OCI-LY7 (cell line): ENCODE results near the gene ZNF561. TPM values are rescaled to one million over a fixed set of nuclear protein-coding genes. Genes with fewer than 3 reads are reported as not detected.
A peak's percentile ranks its signal among the peaks of the same experiment; 100 is the strongest.

Experiments used
- BruUV-seq: library from RNA; stranded (reverse); fragments of 400-500 nt; replicated peaks from 2 replicates; lab custom pipeline; 2021; lab: Mats Ljungman, UMichigan
- CTCF ChIA-PET: fragments of 300-600 bp; sonication (Branson Sonifier 250); formaldehyde crosslinking; loops from one replicate; lab custom pipeline; 2022; ENCODE audit warnings: antibody characterized with exemption; ENCODE audit not compliant: unreplicated experiment; lab: Charles Lee
- POLR2A ChIA-PET: fragments of 300-600 bp; sonication (Branson Sonifier 250); formaldehyde crosslinking; loops from one replicate; lab custom pipeline; 2022; ENCODE audit warnings: antibody characterized with exemption; lab: Charles Lee
- DNase-seq: peaks from one replicate; pipeline ENCODE4 v3.0.0-alpha.2; 2015; ENCODE audit warnings: low spot score
- H2AFZ ChIP-seq: fragments of 200-600 bp; sonication (generic), shearing (Covaris generic); 2 replicates; pipeline ENCODE4 v1.6.1; 2014; ENCODE audit warnings: mild to moderate bottlenecking, antibody characterized with exemption, low read length, moderate library complexity
- H3K27ac ChIP-seq: fragments of 200-600 bp; sonication (generic); 2 replicates; pipeline ENCODE4 v1.5.1; 2014; ENCODE audit warnings: mixed run types, low read depth, mild to moderate bottlenecking, moderate library complexity, low read length, inconsistent platforms; ENCODE audit not compliant: poor library complexity, severe bottlenecking
- H3K36me3 ChIP-seq: fragments of 200-600 bp; sonication (generic); 2 replicates; pipeline ENCODE4 v1.6.1; 2014; ENCODE audit warnings: mild to moderate bottlenecking, antibody characterized with exemption, low read length, moderate library complexity, mixed read lengths; ENCODE audit not compliant: insufficient read depth
- H3K4me1 ChIP-seq: fragments of 200-600 bp; sonication (generic); 2 replicates; pipeline ENCODE4 v1.5.1; 2014; ENCODE audit warnings: mild to moderate bottlenecking, low read length; ENCODE audit not compliant: insufficient read depth, poor library complexity, severe bottlenecking
- H3K4me2 ChIP-seq: fragments of 200-600 bp; sonication (generic); 2 replicates; pipeline ENCODE4 v1.6.1; 2014; ENCODE audit warnings: mild to moderate bottlenecking, low read length
- H3K4me3 ChIP-seq: fragments of 200-600 bp; sonication (generic); 2 replicates; pipeline ENCODE4 v1.5.1; 2014; ENCODE audit warnings: mild to moderate bottlenecking, low read depth, low read length; ENCODE audit not compliant: poor library complexity, severe bottlenecking
- H3K79me2 ChIP-seq: fragments of 200-600 bp; sonication (generic); 2 replicates; pipeline ENCODE4 v1.6.1; 2016; ENCODE audit warnings: low read depth, mild to moderate bottlenecking, low read length, moderate library complexity, mixed read lengths; ENCODE audit not compliant: insufficient read depth
- H3K9me2 ChIP-seq: fragments of 200-600 bp; sonication (generic); 2 replicates; pipeline ENCODE4 v1.6.1; 2016; ENCODE audit warnings: mild to moderate bottlenecking, low read length, mixed read lengths; ENCODE audit not compliant: insufficient read depth
- H3K9me3 ChIP-seq: fragments of 200-600 bp; sonication (generic); 2 replicates; pipeline ENCODE4 v1.6.1; 2014; ENCODE audit warnings: mild to moderate bottlenecking, mixed run types, low read length, mixed read lengths
- H4K20me1 ChIP-seq: fragments of 200-600 bp; sonication (generic); 2 replicates; pipeline ENCODE4 v1.6.1; 2014; ENCODE audit warnings: mild to moderate bottlenecking, antibody characterized with exemption, low read length, moderate library complexity, mixed read lengths; ENCODE audit not compliant: insufficient read depth
- CTCF ChIP-seq: fragments of 200-600 bp; sonication (generic); conservative IDR thresholded peaks from 2 replicates; pipeline ENCODE4 v1.5.1; 2014; ENCODE audit warnings: mild to moderate bottlenecking, antibody characterized with exemption, low read length, moderate library complexity, mixed read lengths
- EZH2phosphoT487 ChIP-seq: fragments of 200-600 bp; sonication (generic); IDR thresholded peaks from 2 replicates; pipeline ENCODE4 v1.6.1; 2018; ENCODE audit warnings: low read depth, borderline replicate concordance, mild to moderate bottlenecking, mixed run types, antibody characterized with exemption, low read length, moderate library complexity, mixed read lengths
- intact Hi-C: fragments of 100-400 bp; cut with micrococcal nuclease; formaldehyde crosslinking; loops from one replicate; pipeline ENCODE4 v1.10.0; 2022; ENCODE audit not compliant: unreplicated experiment
- total RNA-seq, 2 experiments: library from RNA; depleted of rRNA in 1 of 2; stranded (reverse); fragments of >200 nt in 1 of 2; shearing (Covaris generic) in 1 of 2; gene quantifications; 2 replicates each; pipeline ENCODE4 v1.2.3, GENCODE V29; 2014 to 2022

ZNF561 gene
- total RNA-seq, 2 experiments from 2014 or later = 17.3 to 22.2 TPM

- intact Hi-C loops = no loop called here
- TSS peak; percentile 33 for BruUV-seq
- Histone ChIP-seq H3K9me2 (no peaks in the 10 kb centered on the region), H3K27ac (no peak overlapping the region), H3K79me2 (peaks cover 44% of the 10 kb centered on the region), H4K20me1 (no peaks in the 10 kb centered on the region), H2AFZ (no peak overlapping the region), H3K4me3 (no peak overlapping the region), H3K36me3 (peaks cover 100% of the 10 kb centered on the region), H3K4me2 (no peak overlapping the region), H3K9me3 (peaks cover 76% of the 10 kb centered on the region), H3K4me1 (no peaks in the 10 kb centered on the region)
- ChIA-PET POLR2A (no interaction called here), CTCF (no interaction called here)
- DNase-seq = no peak
- TF ChIP-seq EZH2phosphoT487 = no peak
- no peak for TF ChIP-seq CTCF
These were observed 54.9 kb downstream of the ZNF561 start for GRCh38 chr19:9565900-9566705.

Other genes starting within 250 kb of the ZNF561 start
- 22.1 and 28.2 TPM in 2 replicates for gene ZNF266, start 185.7 kb downstream of the ZNF561 start, total RNA-seq (2014; rRNA removed; shearing (Covaris generic))
- 37.4 and 39.0 TPM in 2 replicates for gene ZNF266, start 185.7 kb downstream of the ZNF561 start, total RNA-seq (2022)
- not detected in 2 replicates for gene ZNF560, start 122.6 kb downstream of the ZNF561 start, total RNA-seq (2014; rRNA removed; shearing (Covaris generic))
- not detected in 2 replicates for gene ZNF560, start 122.6 kb downstream of the ZNF561 start, total RNA-seq (2022)
- gene ZNF426, start 82.6 kb downstream of the ZNF561 start, total RNA-seq (2014; rRNA removed; shearing (Covaris generic)) = 7.0 and 8.5 TPM in 2 replicates
- gene ZNF426, start 82.6 kb downstream of the ZNF561 start, total RNA-seq (2022) = 8.0 and 8.9 TPM in 2 replicates
- gene ZNF121, start 36.7 kb downstream of the ZNF561 start, total RNA-seq (2014; rRNA removed; shearing (Covaris generic)) = 55.3 and 74.4 TPM in 2 replicates
- gene ZNF121, start 36.7 kb downstream of the ZNF561 start, total RNA-seq (2022) = 50.5 and 57.9 TPM in 2 replicates
- gene ZNF562, start 53.9 kb upstream of the ZNF561 start, total RNA-seq (2014; rRNA removed; shearing (Covaris generic)) = 14.9 and 18.1 TPM in 2 replicates
- gene ZNF562, start 53.9 kb upstream of the ZNF561 start, total RNA-seq (2022) = 16.8 and 17.3 TPM in 2 replicates
- 10.6 and 11.7 TPM in 2 replicates for gene ZNF846, start 147.5 kb upstream of the ZNF561 start, total RNA-seq (2014; rRNA removed; shearing (Covaris generic))
- gene ZNF846, start 147.5 kb upstream of the ZNF561 start, total RNA-seq (2022) = 10.9 and 16.6 TPM in 2 replicates
- gene FBXL12, start 197.8 kb upstream of the ZNF561 start, total RNA-seq (2014; rRNA removed; shearing (Covaris generic)) = 22.3 and 38.7 TPM in 2 replicates
- 40.6 and 44.4 TPM in 2 replicates for gene FBXL12, start 197.8 kb upstream of the ZNF561 start, total RNA-seq (2022)
- 162 and 249 TPM in 2 replicates for gene UBL5, start 206.7 kb upstream of the ZNF561 start, total RNA-seq (2014; rRNA removed; shearing (Covaris generic))
- 271 and 323 TPM in 2 replicates for gene UBL5, start 206.7 kb upstream of the ZNF561 start, total RNA-seq (2022)
- 131 and 137 TPM in 2 replicates for gene PIN1, start 214.1 kb upstream of the ZNF561 start, total RNA-seq (2014; rRNA removed; shearing (Covaris generic))
- 86.4 and 86.9 TPM in 2 replicates for gene PIN1, start 214.1 kb upstream of the ZNF561 start, total RNA-seq (2022)